Endothelial cell of umbilical vein (primary cell): Measurements from ENCODE around the gene PLPPR5.

Experiments
- EZH2 ChIP-seq: IDR thresholded peaks from 2 replicates; pipeline ENCODE4 v1.6.1; 2012; ENCODE audit warnings: borderline replicate concordance, low read depth, mild to moderate bottlenecking, moderate library complexity, low read length, inconsistent platforms; ENCODE audit not compliant: severe bottlenecking
- GATA2 ChIP-seq: IDR thresholded peaks from 2 replicates; pipeline ENCODE4 v1.7.0; 2011; ENCODE audit warnings: low read depth, mild to moderate bottlenecking, moderate library complexity, mixed read lengths, low read length; ENCODE audit not compliant: insufficient read length, insufficient read depth
- JUN ChIP-seq: IDR thresholded peaks from 2 replicates; pipeline ENCODE4 v1.6.1; 2011; ENCODE audit warnings: borderline replicate concordance, low read depth; ENCODE audit not compliant: insufficient read length, insufficient read depth
- MAX ChIP-seq: IDR thresholded peaks from 2 replicates; pipeline ENCODE4 v1.6.1; 2011; ENCODE audit not compliant: insufficient read depth, insufficient read length
- MYC ChIP-seq: IDR thresholded peaks from one replicate; pipeline ENCODE4 v1.6.1; 2011; ENCODE audit warnings: mild to moderate bottlenecking, low read depth, low read length
- POLR2A ChIP-seq: IDR thresholded peaks from 2 replicates; pipeline ENCODE4 v1.6.1; 2012; ENCODE audit warnings: low read depth, mild to moderate bottlenecking, control low read depth, low read length
- POLR2AphosphoS5 ChIP-seq: IDR thresholded peaks from 2 replicates; pipeline ENCODE4 v1.6.1; 2012; ENCODE audit warnings: low read depth, mild to moderate bottlenecking, control low read depth, low read length, moderate library complexity; ENCODE audit not compliant: insufficient read depth
- TF ChIP-seq, protein P1 (sequence below), 2 donors: IDR thresholded peaks; 1 replicate in 1 of 2; 2 replicates in 1 of 2; pipeline ENCODE4 v1.5.1; 2011; ENCODE audit warnings: low read length in 2 of 2, mild to moderate bottlenecking in 2 of 2, moderate library complexity in 2 of 2, control low read depth in 1 of 2, inconsistent platforms in 1 of 2, low read depth in 1 of 2; ENCODE audit not compliant: insufficient read depth in 1 of 2; ENCODE audit errors: extremely low read depth in 1 of 2

DNA sequence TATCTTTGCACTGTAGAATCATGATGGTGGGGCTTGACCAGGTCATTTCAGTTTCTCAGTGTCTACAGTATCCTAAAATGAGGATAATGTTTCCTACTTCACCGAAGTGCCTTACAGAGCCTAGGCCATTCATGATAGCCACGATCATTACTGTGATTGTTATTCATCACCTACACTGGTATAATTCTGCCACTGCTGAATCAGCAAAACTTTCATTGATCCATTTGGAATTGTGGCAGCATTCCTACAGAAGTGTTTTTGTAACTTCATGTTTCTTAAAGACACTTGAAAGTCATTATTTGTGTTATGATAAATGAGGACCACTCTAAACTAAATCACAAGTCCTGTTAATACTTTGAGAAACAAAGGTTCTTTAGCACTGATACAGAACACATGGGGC is 6.0 kb upstream of the PLPPR5 start:
- TF ChIP-seq POLR2AphosphoS5 (no peak), MYC (no peak), MAX (no peak), EZH2 (no peak), POLR2A (no peak), JUN (no peak), GATA2 (no peak)
- TF ChIP-seq, protein P1, sequence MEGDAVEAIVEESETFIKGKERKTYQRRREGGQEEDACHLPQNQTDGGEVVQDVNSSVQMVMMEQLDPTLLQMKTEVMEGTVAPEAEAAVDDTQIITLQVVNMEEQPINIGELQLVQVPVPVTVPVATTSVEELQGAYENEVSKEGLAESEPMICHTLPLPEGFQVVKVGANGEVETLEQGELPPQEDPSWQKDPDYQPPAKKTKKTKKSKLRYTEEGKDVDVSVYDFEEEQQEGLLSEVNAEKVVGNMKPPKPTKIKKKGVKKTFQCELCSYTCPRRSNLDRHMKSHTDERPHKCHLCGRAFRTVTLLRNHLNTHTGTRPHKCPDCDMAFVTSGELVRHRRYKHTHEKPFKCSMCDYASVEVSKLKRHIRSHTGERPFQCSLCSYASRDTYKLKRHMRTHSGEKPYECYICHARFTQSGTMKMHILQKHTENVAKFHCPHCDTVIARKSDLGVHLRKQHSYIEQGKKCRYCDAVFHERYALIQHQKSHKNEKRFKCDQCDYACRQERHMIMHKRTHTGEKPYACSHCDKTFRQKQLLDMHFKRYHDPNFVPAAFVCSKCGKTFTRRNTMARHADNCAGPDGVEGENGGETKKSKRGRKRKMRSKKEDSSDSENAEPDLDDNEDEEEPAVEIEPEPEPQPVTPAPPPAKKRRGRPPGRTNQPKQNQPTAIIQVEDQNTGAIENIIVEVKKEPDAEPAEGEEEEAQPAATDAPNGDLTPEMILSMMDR (IDR thresholded peaks at IDR 0.05; ENCODE audit: extremely low read depth in 1 of 2, insufficient read depth in 1 of 2, low read depth in 1 of 2, low read length in 2 of 2) = no peak
